HAP-1 (cell line): Measurements from ENCODE around the gene ADIPOR1.

Experiments used
- DNase-seq, 2 experiments: peaks; one replicate each; pipeline ENCODE4 v3.0.0-alpha.2; 2016 to 2020; ENCODE audit warnings: low spot score in 2 of 2
- H3K27me3 ChIP-seq: fragments of 250-450 bp; sonication (Bioruptor Pico); 2 replicates; pipeline ENCODE4 v1.5.1; 2020; ENCODE audit warnings: low read depth, mild to moderate bottlenecking, moderate library complexity
- H3K36me3 ChIP-seq: fragments of 250-450 bp; sonication (Bioruptor Pico); replicated peaks from 2 replicates; pipeline ENCODE4 v1.5.1; 2020; ENCODE audit warnings: mild to moderate bottlenecking
- H3K4me1 ChIP-seq: fragments of 250-450 bp; sonication (Bioruptor Pico); 2 replicates; pipeline ENCODE4 v1.5.1; 2020; ENCODE audit warnings: mild to moderate bottlenecking
- H3K4me3 ChIP-seq: fragments of 250-450 bp; sonication (Bioruptor Pico); 2 replicates; pipeline ENCODE4 v1.5.1; 2020; ENCODE audit warnings: mild to moderate bottlenecking, moderate library complexity
- H3K9me3 ChIP-seq: fragments of 250-450 bp; sonication (Bioruptor Pico); 2 replicates; pipeline ENCODE4 v1.5.1; 2020; ENCODE audit warnings: mild to moderate bottlenecking, moderate library complexity
- in situ Hi-C: fragments of 300-500 bp; cut with MboI; formaldehyde crosslinking; loops from 3 replicates; pipeline ENCODE4 v1.14.3; 2020; ENCODE audit warnings: low sequenced_read_pairs, inconsistent platforms, mixed read lengths

The ADIPOR1 gene

DNA sequence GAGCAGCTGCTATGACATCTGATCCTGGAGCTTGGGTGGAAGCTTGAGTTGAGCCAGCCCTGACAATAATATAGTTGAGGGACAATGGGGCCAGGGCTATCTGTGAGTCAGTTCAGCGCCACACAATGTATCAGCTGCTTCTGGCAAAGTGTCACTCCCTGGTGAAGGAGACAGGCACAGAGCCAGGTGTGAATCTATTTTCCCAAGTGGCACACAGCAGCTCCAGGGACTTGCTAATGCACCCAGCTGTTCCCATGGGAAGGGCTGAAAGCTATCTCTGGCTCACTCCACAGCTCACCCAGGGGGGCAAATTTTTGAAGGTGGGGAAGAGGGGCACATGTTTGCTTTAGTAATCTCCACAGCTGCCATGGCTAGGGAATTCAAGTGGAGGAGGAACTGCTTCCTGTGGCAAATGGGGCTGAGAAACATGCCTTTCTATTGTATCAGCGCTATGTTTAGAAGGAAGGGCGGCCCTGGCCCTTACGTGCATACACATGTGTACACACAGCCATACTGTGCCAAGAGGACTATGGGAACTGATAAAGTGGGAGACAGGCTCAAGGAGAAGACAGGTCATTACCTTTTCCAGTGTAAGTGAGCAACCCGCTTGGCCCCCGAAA is 6.8 kb upstream of the ADIPOR1 start:
- no peak for DNase-seq
- H3K36me3 ChIP-seq = peaks cover 6% of the 10 kb centered on the region
- in situ Hi-C loops = no loop called here

DNA sequence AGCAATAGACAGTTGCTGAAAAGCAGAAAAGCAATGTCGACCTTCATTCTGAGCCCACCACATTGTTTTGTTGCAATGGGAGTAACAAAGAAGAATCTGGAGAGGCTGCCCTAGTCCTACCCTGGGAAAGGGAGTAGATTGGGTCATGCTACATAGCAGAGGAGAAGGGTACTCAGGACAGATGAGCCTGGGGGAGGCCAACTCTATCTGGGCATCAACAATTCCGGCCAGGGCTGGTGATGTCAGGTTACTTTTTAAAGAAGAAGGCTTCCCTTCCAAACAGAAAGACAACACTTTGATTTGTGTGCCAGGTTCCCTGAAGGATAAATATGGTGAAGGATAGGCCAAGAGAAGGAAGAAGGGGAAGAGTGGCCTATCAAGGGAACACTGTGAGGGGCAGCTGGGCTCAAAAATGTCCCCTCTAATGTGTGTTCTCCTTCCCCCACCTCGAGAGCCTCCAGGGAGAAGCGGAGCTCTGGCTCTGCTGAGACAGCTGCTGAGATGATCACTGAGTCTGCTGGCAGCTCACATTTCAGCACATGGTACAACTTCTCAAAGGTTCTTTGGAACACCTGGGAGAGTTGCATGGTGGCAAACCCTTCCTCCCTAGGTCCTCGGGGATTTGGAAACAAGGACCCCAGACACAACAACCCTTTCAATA is 3.2 kb upstream of the ADIPOR1 start:
- in situ Hi-C loops = no loop called here
- no peaks in the 10 kb centered on the region for H3K27me3 ChIP-seq
- no peaks in the 10 kb centered on the region for H3K9me3 ChIP-seq
- H3K4me1 ChIP-seq = peaks cover 6% of the 10 kb centered on the region; the same call in 1 of the 2 replicates
- DNase-seq = no peak
- H3K36me3 ChIP-seq = peaks cover 11% of the 10 kb centered on the region
- no peak overlapping the region for H3K4me3 ChIP-seq

More for the DNA sequence above, 6.8 kb upstream of the ADIPOR1 start:
- Histone ChIP-seq H3K4me3 (no peak overlapping the region), H3K9me3 (no peaks in the 10 kb centered on the region), H3K4me1 (peaks cover 10% of the 10 kb centered on the region), H3K27me3 (no peaks in the 10 kb centered on the region; the same call in 1 of the 2 replicates)

DNA sequence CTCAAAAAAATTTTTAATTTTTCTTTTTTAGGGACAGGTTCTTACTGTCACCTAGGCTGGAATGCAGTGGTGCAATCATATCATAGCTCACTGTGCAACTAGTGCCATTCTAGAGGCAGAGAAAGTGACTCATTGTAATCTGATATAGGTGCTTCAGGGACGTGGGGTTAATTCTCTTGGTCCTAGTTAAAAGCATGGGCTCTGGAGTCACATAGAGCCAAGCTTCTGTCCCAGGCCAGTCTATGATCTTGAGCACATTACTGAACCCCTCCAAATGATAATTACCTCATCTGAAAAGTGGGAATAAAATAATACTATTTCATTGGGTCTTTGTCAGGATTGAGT is 1.1 kb upstream of the ADIPOR1 start:
- peaks cover 4% of the 10 kb centered on the region; the same call in 1 of the 2 replicates for H3K4me1 ChIP-seq
- H3K4me3 ChIP-seq = no peak overlapping the region
- H3K27me3 ChIP-seq = no peaks in the 10 kb centered on the region
- H3K9me3 ChIP-seq = no peaks in the 10 kb centered on the region
- peaks cover 11% of the 10 kb centered on the region for H3K36me3 ChIP-seq
- no peak for DNase-seq
- in situ Hi-C loops = no loop called here

- H3K9me3 ChIP-seq = no peaks in the 10 kb centered on the region
- H3K27me3 ChIP-seq = no peaks in the 10 kb centered on the region
- H3K4me3 ChIP-seq = peak overlapping the region; percentile 88
- in situ Hi-C loops = no loop called here
- peaks cover 11% of the 10 kb centered on the region for H3K36me3 ChIP-seq
- peaks cover 4% of the 10 kb centered on the region; the same call in 1 of the 2 replicates for H3K4me1 ChIP-seq
- no peak for DNase-seq
Observed at GRCh38 chr1:202958544-202959275, 598 bp upstream of the ADIPOR1 start.

DNA sequence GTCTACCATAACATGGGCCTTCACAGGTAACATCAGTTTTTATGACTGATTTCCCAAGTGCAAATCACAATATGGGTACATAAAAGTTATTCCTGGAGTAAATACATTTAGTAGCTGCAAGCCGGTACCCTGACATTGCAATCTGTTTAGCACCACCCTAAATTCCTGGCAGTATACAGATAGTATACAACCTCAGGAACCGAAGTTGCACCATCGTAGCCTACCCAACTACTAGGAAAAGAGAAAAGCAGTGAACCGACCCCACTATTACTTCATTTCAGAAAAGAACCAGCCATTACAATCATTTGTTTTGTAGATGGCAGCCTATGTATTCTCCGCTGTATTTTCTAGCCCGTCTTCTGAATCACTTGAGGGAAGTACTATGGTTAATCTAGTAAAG is 1.1 kb downstream of the ADIPOR1 start:
- H3K27me3 ChIP-seq = no peaks in the 10 kb centered on the region
- H3K9me3 ChIP-seq = no peaks in the 10 kb centered on the region
- H3K36me3 ChIP-seq = peaks cover 7% of the 10 kb centered on the region
- peak overlapping the region; percentile 88 for H3K4me3 ChIP-seq
- in situ Hi-C loops = no loop called here
- DNase-seq = no peak
- H3K4me1 ChIP-seq = peaks cover 4% of the 10 kb centered on the region; the same call in 1 of the 2 replicates

DNA sequence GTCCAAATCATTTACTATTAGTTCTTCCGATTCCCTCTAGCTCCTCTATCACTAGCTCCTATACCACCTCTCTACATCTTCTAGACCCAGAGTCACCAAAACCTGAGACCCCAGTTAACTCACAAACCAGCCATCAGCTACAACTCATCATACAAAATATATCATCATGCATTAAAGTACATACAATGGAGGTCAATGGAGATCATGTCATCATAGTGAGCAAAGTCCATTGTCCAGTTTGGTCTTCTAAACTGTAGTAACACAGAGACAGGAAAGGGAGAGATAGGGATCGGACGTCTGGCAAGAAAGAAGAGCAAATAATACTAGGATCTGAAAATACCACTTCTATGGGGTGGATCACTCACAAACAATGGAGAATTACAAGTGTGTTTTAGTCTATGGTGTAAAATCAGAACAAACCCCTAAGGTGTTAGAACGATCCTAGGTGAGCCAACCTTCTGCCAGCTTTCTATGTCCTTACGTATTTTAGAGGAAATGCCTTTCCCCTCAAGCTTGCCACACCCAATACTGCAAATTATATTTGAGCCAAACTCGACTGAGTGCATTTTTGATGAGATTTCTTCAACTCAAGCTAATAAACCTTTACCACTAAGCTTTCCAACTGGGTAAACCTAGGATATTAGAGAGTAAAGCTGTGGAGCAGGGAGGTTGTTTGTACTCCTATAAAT is 3.9 kb downstream of the ADIPOR1 start:
- Histone ChIP-seq H3K27me3 (no peaks in the 10 kb centered on the region), H3K4me1 (peaks cover 4% of the 10 kb centered on the region; the same call in 1 of the 2 replicates), H3K4me3 (no peak overlapping the region), H3K36me3 (peaks cover 20% of the 10 kb centered on the region), H3K9me3 (no peaks in the 10 kb centered on the region)
- in situ Hi-C loops = no loop called here
- DNase-seq = no peak

GRCh38 chr1:202953392-202953791 is 4.7 kb downstream of the ADIPOR1 start:
- H3K9me3 ChIP-seq = no peaks in the 10 kb centered on the region
- no peaks in the 10 kb centered on the region for H3K27me3 ChIP-seq
- H3K36me3 ChIP-seq = peaks cover 20% of the 10 kb centered on the region
- peaks cover 4% of the 10 kb centered on the region; the same call in 1 of the 2 replicates for H3K4me1 ChIP-seq
- DNase-seq = no peak
- in situ Hi-C loops = no loop called here
- H3K4me3 ChIP-seq = no peak overlapping the region

GRCh38 chr1:202952818-202953217 is 5.3 kb downstream of the ADIPOR1 start:
- no peak for DNase-seq
- H3K9me3 ChIP-seq = no peaks in the 10 kb centered on the region
- peaks cover 4% of the 10 kb centered on the region; the same call in 1 of the 2 replicates for H3K4me1 ChIP-seq
- H3K36me3 ChIP-seq = peaks cover 24% of the 10 kb centered on the region
- H3K4me3 ChIP-seq = no peak overlapping the region
- no peaks in the 10 kb centered on the region for H3K27me3 ChIP-seq
- in situ Hi-C loops = no loop called here

- in situ Hi-C loops = no loop called here
- peaks cover 21% of the 10 kb centered on the region for H3K36me3 ChIP-seq
- peaks cover 4% of the 10 kb centered on the region; the same call in 1 of the 2 replicates for H3K4me1 ChIP-seq
- H3K4me3 ChIP-seq = no peak overlapping the region
- no peak for DNase-seq
- no peaks in the 10 kb centered on the region for H3K27me3 ChIP-seq
- H3K9me3 ChIP-seq = no peaks in the 10 kb centered on the region
Observed at GRCh38 chr1:202952099-202952498, 6.0 kb downstream of the ADIPOR1 start.

GRCh38 chr1:202951437-202951836 is 6.7 kb downstream of the ADIPOR1 start:
- in situ Hi-C loops = no loop called here

DNA sequence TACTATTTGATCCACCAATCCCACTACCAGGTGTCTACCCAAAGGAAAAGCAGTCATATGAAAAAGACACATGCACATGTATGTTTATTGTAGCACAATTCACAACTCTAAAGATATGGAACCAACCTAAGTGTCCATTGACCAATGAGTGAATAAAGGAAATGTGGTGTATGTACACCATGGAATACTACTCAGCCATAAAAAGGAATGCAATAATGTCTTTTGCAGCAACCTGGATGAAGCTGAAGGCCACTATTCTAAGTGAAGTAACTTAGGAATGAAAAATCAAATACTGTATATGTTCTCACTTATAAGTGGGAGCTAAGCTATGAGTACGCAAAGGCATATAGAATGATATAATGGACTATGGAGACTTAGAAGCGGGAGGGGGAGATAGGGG is 12.6 kb downstream of the ADIPOR1 start:
- no peaks in the 10 kb centered on the region for H3K27me3 ChIP-seq
- H3K36me3 ChIP-seq = peaks cover 71% of the 10 kb centered on the region
- no peak overlapping the region for H3K4me3 ChIP-seq
- in situ Hi-C loops = no loop called here
- DNase-seq = no peak
- no peaks in the 10 kb centered on the region for H3K4me1 ChIP-seq
- H3K9me3 ChIP-seq = no peaks in the 10 kb centered on the region

More at GRCh38 chr1:202951437-202951836, 6.7 kb downstream of the ADIPOR1 start:
- Histone ChIP-seq H3K36me3 (peaks cover 24% of the 10 kb centered on the region), H3K4me3 (no peak overlapping the region), H3K4me1 (no peaks in the 10 kb centered on the region; the same call in 1 of the 2 replicates), H3K27me3 (no peaks in the 10 kb centered on the region), H3K9me3 (no peaks in the 10 kb centered on the region)
- no peak for DNase-seq

GRCh38 chr1:202944438-202944921 is 13.6 kb downstream of the ADIPOR1 start:
- Histone ChIP-seq H3K27me3 (no peaks in the 10 kb centered on the region), H3K9me3 (no peaks in the 10 kb centered on the region), H3K4me1 (no peaks in the 10 kb centered on the region), H3K36me3 (peaks cover 64% of the 10 kb centered on the region), H3K4me3 (no peak overlapping the region)
- no peak for DNase-seq
- in situ Hi-C loops = no loop called here

DNA sequence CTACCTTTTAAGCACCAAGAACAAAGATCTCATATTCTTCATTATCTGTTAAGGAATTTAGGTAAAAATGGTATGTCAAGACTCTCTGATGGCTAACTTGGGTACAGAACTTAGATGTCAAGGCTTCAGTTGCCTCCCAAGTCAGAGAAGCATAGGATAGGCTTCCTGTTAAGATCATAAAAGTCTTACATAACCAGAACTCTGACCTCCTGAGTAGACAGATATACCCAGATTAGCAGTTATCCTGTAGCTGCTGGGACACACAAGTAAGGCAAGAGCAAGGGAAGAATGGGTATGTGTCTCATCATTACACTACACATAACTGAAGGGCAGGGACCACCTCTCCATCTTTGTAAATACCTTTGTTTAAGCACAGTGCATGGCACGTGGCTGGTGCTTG is 15.7 kb downstream of the ADIPOR1 start:
- Histone ChIP-seq H3K36me3 (peaks cover 55% of the 10 kb centered on the region), H3K27me3 (no peaks in the 10 kb centered on the region), H3K4me1 (no peaks in the 10 kb centered on the region), H3K9me3 (no peaks in the 10 kb centered on the region), H3K4me3 (no peak overlapping the region)
- in situ Hi-C loops = no loop called here
- DNase-seq = no peak
